ENCODE results near the gene SGTB. TPM values are rescaled to one million over a fixed set of nuclear protein-coding genes. Genes with fewer than 3 reads are reported as not detected.

Gene SGTB
- total and polyA plus RNA-seq, 2 of the 8 experiments (the other 6 are each of a cell fraction or from before 2014, with no cell fraction given) = 2.2 to 18.7 TPM

DNA sequence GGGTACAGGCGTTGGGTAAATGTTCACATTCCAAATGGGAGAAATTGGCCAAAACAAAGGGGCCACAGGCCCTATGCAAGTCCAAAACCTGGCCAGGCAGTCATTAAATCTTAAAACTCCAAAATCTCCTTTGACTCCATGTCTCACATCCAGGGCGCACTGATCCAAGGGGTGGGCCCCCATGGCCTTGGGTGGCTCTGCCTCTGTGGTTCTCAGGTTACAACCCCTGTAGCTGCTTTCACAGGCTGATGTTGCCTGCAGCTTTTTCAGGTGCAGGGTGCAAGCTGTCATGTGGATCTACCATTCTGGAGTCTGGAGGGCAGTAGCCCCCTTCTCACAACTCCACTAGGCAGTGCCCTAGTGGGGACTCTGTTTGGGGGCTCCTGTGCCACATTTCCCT lies 44.9 kb upstream of the SGTB start (continued):
- TF ChIP-seq HDAC6 (IDR thresholded peaks at IDR 0.05; ENCODE audit: low read depth, low read length) (no peak), SAP30 (IDR thresholded peaks at IDR 0.05; ENCODE audit: insufficient read depth, insufficient replicate concordance, low read length) (no peak), CTBP2 (IDR thresholded peaks at IDR 0.05; ENCODE audit: borderline replicate concordance, insufficient read depth, insufficient read length, low read length) (no peak), ZNF274 (IDR thresholded peaks at IDR 0.05; ENCODE audit: borderline replicate concordance, extremely low read depth, low read length) (no peak), RAD21 (IDR thresholded peaks at IDR 0.05 in 1 of 2, conservative IDR thresholded peaks at IDR 0.05 in 1 of 2; ENCODE audit: low read depth in 2 of 2, low read length in 2 of 2) (no peak), RNF2 (IDR thresholded peaks at IDR 0.05; ENCODE audit: borderline replicate concordance, low read depth, low read length, missing control alignments, poor library complexity, severe bottlenecking) (no peak)
